Esophagus squamous epithelium (tissue), 4 donors: ENCODE results near the gene RNGTT.

Experiments used
- CTCF ChIP-seq, 6 experiments: fragments of 450-650 bp in 4 of 6; fragments of 200-600 bp in 2 of 6; sonication (generic) in 2 of 6; IDR thresholded peaks; one replicate each; pipeline ENCODE4 v1.5.1; 2016 to 2019; ENCODE audit warnings: antibody characterized with exemption in 6 of 6, mild to moderate bottlenecking in 4 of 6, moderate library complexity in 4 of 6
- POLR2A ChIP-seq, 4 donors: fragments of 450-650 bp; IDR thresholded peaks; one replicate each; pipeline ENCODE4 v1.6.1; 2017; ENCODE audit warnings: antibody characterized with exemption in 4 of 4, mild to moderate bottlenecking in 4 of 4, moderate library complexity in 3 of 4

GRCh38 chr6:88880021-88880420 is 83.4 kb downstream of the RNGTT start:
- TF ChIP-seq CTCF (IDR thresholded peaks at IDR 0.05) (no peak), POLR2A (IDR thresholded peaks at IDR 0.05) (no peak)
